Measurements from ENCODE around the gene KRTAP12-4. TPM values are rescaled to one million over a fixed set of nuclear protein-coding genes. Genes with fewer than 3 reads are reported as not detected.

Gene KRTAP12-4
- total RNA-seq, 1 experiment from 2014 or later, result not detected

- no peak for TF ChIP-seq CTCF (IDR thresholded peaks at IDR 0.05; ENCODE audit: unreplicated experiment)
- intact Hi-C loops (cut with micrococcal nuclease), result no loop called here
- Mint-ChIP-seq H3K4me1 (ENCODE audit: insufficient read depth, unreplicated experiment) (peaks cover 4% of the 10 kb centered on the region), H3K36me3 (ENCODE audit: insufficient read depth, unreplicated experiment) (no peaks in the 10 kb centered on the region), H3K27ac (ENCODE audit: low read depth, unreplicated experiment) (no peak overlapping the region), H3K4me3 (ENCODE audit: unreplicated experiment) (no peak overlapping the region), H3K27me3 (ENCODE audit: insufficient read depth, unreplicated experiment) (peaks cover 73% of the 10 kb centered on the region), H3K9me3 (ENCODE audit: unreplicated experiment) (peaks cover 20% of the 10 kb centered on the region)
- CTCF ChIA-PET, result no interaction called here
- BruUV-seq (replicated peaks), result no TSS peak
- DNase-seq (ENCODE audit: unreplicated experiment), result no peak
- POLR2A ChIA-PET, result no interaction called here
These were observed 17.5 kb upstream of the KRTAP12-4 start for GRCh38 chr21:44671911-44672310.

GRCh38 chr21:44670642-44671432 is 16.4 kb upstream of the KRTAP12-4 start:
- H3K27ac Mint-ChIP-seq (ENCODE audit: low read depth, unreplicated experiment), result no peak overlapping the region
- intact Hi-C loops (cut with micrococcal nuclease), result no loop called here
- no peak for TF ChIP-seq CTCF (IDR thresholded peaks at IDR 0.05; ENCODE audit: unreplicated experiment)
- BruUV-seq (replicated peaks), result no TSS peak
- H3K9me3 Mint-ChIP-seq (ENCODE audit: unreplicated experiment), result peaks cover 20% of the 10 kb centered on the region
- ChIA-PET CTCF (interaction anchor here (0.6 kb wide), 1 partner anchor 577 kb away, joined by 4 read pairs; no protein-coding TSS in a partner anchor), POLR2A (no interaction called here)
- peaks cover 62% of the 10 kb centered on the region for H3K27me3 Mint-ChIP-seq (ENCODE audit: insufficient read depth, unreplicated experiment)
- H3K4me1 Mint-ChIP-seq (ENCODE audit: insufficient read depth, unreplicated experiment), result peaks cover 14% of the 10 kb centered on the region
- no peak overlapping the region for H3K4me3 Mint-ChIP-seq (ENCODE audit: unreplicated experiment)
- DNase-seq (ENCODE audit: unreplicated experiment), result no peak
- no peaks in the 10 kb centered on the region for H3K36me3 Mint-ChIP-seq (ENCODE audit: insufficient read depth, unreplicated experiment)

GRCh38 chr21:44667612-44668011 is 13.2 kb upstream of the KRTAP12-4 start:
- no peak overlapping the region for H3K4me3 Mint-ChIP-seq (ENCODE audit: unreplicated experiment)
- no TSS peak for BruUV-seq (replicated peaks)
- ChIA-PET CTCF (interaction anchor here (0.6 kb wide), 1 partner anchor 48 kb away, joined by 3 read pairs; no protein-coding TSS in a partner anchor), POLR2A (interaction anchor here (1.4 kb wide), 1 partner anchor 187 kb away, joined by 4 read pairs; no protein-coding TSS in a partner anchor)
- no peaks in the 10 kb centered on the region for H3K36me3 Mint-ChIP-seq (ENCODE audit: insufficient read depth, unreplicated experiment)
- no peak for DNase-seq (ENCODE audit: unreplicated experiment)
- intact Hi-C loops (cut with micrococcal nuclease), result no loop called here
- peaks cover 9% of the 10 kb centered on the region for H3K9me3 Mint-ChIP-seq (ENCODE audit: unreplicated experiment)
- no peak overlapping the region for H3K27ac Mint-ChIP-seq (ENCODE audit: low read depth, unreplicated experiment)
- peaks cover 40% of the 10 kb centered on the region for H3K27me3 Mint-ChIP-seq (ENCODE audit: insufficient read depth, unreplicated experiment)
- TF ChIP-seq CTCF (IDR thresholded peaks at IDR 0.05; ENCODE audit: unreplicated experiment), result no peak
- peaks cover 14% of the 10 kb centered on the region for H3K4me1 Mint-ChIP-seq (ENCODE audit: insufficient read depth, unreplicated experiment)

DNA sequence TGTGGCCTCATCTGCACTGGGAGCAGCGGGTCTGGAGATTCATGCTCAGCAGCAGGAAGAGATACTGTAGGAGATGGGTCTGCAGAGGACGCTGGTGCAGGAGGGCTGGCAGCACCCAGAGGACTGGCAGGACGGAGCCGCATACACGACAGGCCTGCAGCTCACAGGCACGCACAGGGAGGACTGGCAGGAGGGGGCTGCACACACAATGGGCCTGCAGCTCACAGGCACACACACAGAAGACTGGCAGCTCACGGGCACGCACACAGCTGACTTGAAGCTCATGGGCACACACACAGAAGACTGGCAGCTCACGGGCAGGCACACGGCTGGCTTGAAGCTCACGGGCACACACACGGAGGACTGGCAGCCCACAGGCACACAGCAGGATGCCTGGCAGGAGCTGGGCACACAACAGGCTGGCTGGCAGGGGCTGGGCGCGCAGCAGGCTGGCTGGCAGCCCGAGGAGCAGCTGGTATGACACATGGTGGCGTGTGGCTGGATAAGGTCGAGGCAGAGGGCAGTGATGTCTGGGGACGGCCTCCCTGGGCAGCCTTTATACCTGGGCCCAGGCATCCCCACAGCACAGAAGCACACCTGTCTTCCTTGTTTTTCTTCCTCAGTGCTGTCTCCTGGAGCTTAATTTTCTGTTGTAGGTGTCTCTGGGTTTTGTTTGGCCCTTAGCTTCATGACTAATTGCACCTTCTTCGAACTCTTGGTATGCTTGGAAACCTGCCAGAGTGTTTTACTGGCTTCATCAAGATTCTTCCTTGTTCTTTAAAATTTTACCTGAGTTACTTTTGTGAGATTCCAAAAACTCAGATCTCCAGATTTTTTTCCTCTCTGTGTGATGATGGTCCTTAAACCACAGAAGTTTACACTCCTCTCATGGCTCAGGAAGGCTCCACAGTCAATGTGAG is 12.2 kb upstream of the KRTAP12-4 start, which contains the start of gene KRTAP12-2:
Gene KRTAP12-2, minus strand, starts transcription at position 527 of the 920 bp plus-strand sequence. Its CDS starts 41 bp downstream, at position 486.
- TF ChIP-seq CTCF (IDR thresholded peaks at IDR 0.05; ENCODE audit: unreplicated experiment), result no peak
- intact Hi-C loops (cut with micrococcal nuclease), result no loop called here
- no peak within 1 kb of the TSS for H3K4me3 Mint-ChIP-seq (ENCODE audit: unreplicated experiment)
- no TSS peak for BruUV-seq (replicated peaks)
- peaks cover 8% of the 10 kb centered on the region for H3K9me3 Mint-ChIP-seq (ENCODE audit: unreplicated experiment)
- POLR2A ChIA-PET, result interaction anchor here (0.6 to 1.4 kb wide), 3 partner anchors 16 to 463 kb away, joined by 3 to 4 read pairs (median 4); no protein-coding TSS in a partner anchor
- CTCF ChIA-PET, result interaction anchor here (0.6 to 1.0 kb wide), 4 partner anchors 47 to 156 kb away, joined by 3 to 4 read pairs (median 3); partner anchors contain the start of gene UBE2G2
- peaks cover 49% of the 10 kb centered on the region for H3K27me3 Mint-ChIP-seq (ENCODE audit: insufficient read depth, unreplicated experiment)
- H3K27ac Mint-ChIP-seq (ENCODE audit: low read depth, unreplicated experiment), result no peak within 1 kb of the TSS
- H3K36me3 Mint-ChIP-seq (ENCODE audit: insufficient read depth, unreplicated experiment), result no peaks in the 10 kb centered on the region
- peak; percentile 72 for DNase-seq (ENCODE audit: unreplicated experiment)
- H3K4me1 Mint-ChIP-seq (ENCODE audit: insufficient read depth, unreplicated experiment), result peaks cover 14% of the 10 kb centered on the region

Data from MCF 10A (cell line).